H1 (cell line): ENCODE results near the gene STAT5A. TPM values are rescaled to one million over a fixed set of nuclear protein-coding genes. Genes with fewer than 3 reads are reported as not detected.

Experiments
- CTCF ChIA-PET: fragments of 300-600 bp; sonication (Branson Sonifier 250); formaldehyde crosslinking; loops from one replicate; lab custom pipeline; 2021; ENCODE audit not compliant: partially characterized antibody; lab: Charles Lee
- POLR2A ChIA-PET: fragments of 300-600 bp; sonication (Branson Sonifier 250); formaldehyde crosslinking; loops from one replicate; lab custom pipeline; 2021; ENCODE audit warnings: inconsistent platforms; ENCODE audit not compliant: partially characterized antibody; lab: Charles Lee
- DNase-seq, 2 experiments: peaks; one replicate each; pipeline versions ENCODE4 v3.0.0 to v3.0.0-alpha.2; 2010 to 2022; ENCODE audit warnings: low spot score in 2 of 2, low read depth in 1 of 2, mixed read lengths in 1 of 2
- FAIRE-seq: peaks from 2 replicates; lab custom pipeline; 2011; peaks lifted over from hg19 to GRCh38; lab: Jason Lieb, UNC
- H2AFZ ChIP-seq: 2 replicates; pipeline ENCODE4 v1.8.1; 2012; ENCODE audit warnings: low read length, inconsistent platforms
- H2AK5ac ChIP-seq: 2 replicates; pipeline ENCODE4 v1.6.1; 2013; ENCODE audit warnings: low read depth, low read length
- H2BK120ac ChIP-seq: replicated peaks from 2 replicates; pipeline ENCODE3; 2013; ENCODE audit warnings: low read depth, low read length, inconsistent platforms
- H2BK12ac ChIP-seq: 2 replicates; pipeline ENCODE4 v1.6.1; 2013; ENCODE audit warnings: low read depth, low read length
- H2BK15ac ChIP-seq: 2 replicates; pipeline ENCODE4 v1.6.1; 2013; ENCODE audit warnings: low read length
- H2BK20ac ChIP-seq: 2 replicates; pipeline ENCODE4 v1.6.1; 2013; ENCODE audit warnings: low read length
- H2BK5ac ChIP-seq: 2 replicates; pipeline ENCODE4 v1.6.1; 2013; ENCODE audit warnings: low read depth, low read length
- H3K14ac ChIP-seq: 2 replicates; pipeline ENCODE4 v1.6.1; 2013; ENCODE audit warnings: inconsistent platforms; ENCODE audit not compliant: insufficient read length
- H3K18ac ChIP-seq: 2 replicates; pipeline ENCODE4 v1.6.1; 2013; ENCODE audit warnings: low read length; ENCODE audit errors: extremely low read depth
- H3K23ac ChIP-seq: 2 replicates; pipeline ENCODE4 v1.6.1; 2013; ENCODE audit warnings: inconsistent platforms; ENCODE audit not compliant: insufficient read length
- H3K23me2 ChIP-seq: 2 replicates; pipeline ENCODE4 v1.6.1; 2013; ENCODE audit warnings: low read depth, low read length
- H3K27ac ChIP-seq: 2 replicates; pipeline ENCODE4 v1.6.1; 2011; ENCODE audit warnings: low read depth, low read length, inconsistent platforms
- H3K27me3 ChIP-seq, 4 experiments: replicated peaks in 1 of 4; 1 replicate in 1 of 4; 2 replicates in 3 of 4; pipeline versions ENCODE4 v1.6.1 to v1.8.1; 2011 to 2013; ENCODE audit warnings: low read length in 3 of 4, mild to moderate bottlenecking in 3 of 4, inconsistent platforms in 2 of 4, mixed read lengths in 2 of 4, moderate library complexity in 1 of 4; ENCODE audit not compliant: control insufficient read depth in 3 of 4, insufficient read depth in 3 of 4; ENCODE audit errors: extremely low read depth in 1 of 4
- H3K36me3 ChIP-seq, 4 experiments: 2 replicates each; pipeline versions ENCODE4 v1.6.1 to v1.8.1; 2011 to 2013; ENCODE audit warnings: mild to moderate bottlenecking in 4 of 4, low read length in 3 of 4, moderate library complexity in 2 of 4, control low read depth in 1 of 4, inconsistent platforms in 1 of 4; ENCODE audit not compliant: insufficient read depth in 4 of 4, control insufficient read depth in 2 of 4
- H3K4ac ChIP-seq: replicated peaks from 2 replicates; pipeline ENCODE3; 2013; ENCODE audit warnings: low read length, low read depth, mixed read lengths, inconsistent platforms; ENCODE audit not compliant: insufficient read length
- H3K4me1 ChIP-seq, 4 experiments: replicated peaks in 1 of 4; 1 replicate in 1 of 4; 2 replicates in 3 of 4; pipeline versions ENCODE4 v1.6.1 to v1.8.1; 2011 to 2013; ENCODE audit warnings: low read length in 3 of 4, inconsistent platforms in 2 of 4, mixed read lengths in 1 of 4; ENCODE audit not compliant: insufficient read depth in 4 of 4, control insufficient read depth in 3 of 4
- H3K4me2 ChIP-seq, 2 experiments: 2 replicates each; pipeline versions ENCODE4 v1.6.1 to v1.8.1; 2011 to 2013; ENCODE audit warnings: low read depth in 2 of 2, low read length in 2 of 2, control low read depth in 1 of 2, inconsistent platforms in 1 of 2, mild to moderate bottlenecking in 1 of 2; ENCODE audit not compliant: insufficient read depth in 1 of 2
- H3K4me3 ChIP-seq, 4 experiments: fragments of 200-600, 300-600 bp in 1 of 4; sonication (generic), shearing (Covaris generic), sonication (Bioruptor Twin) in 1 of 4; 2 replicates each; pipeline versions ENCODE4 v1.5.1 to v1.8.1; 2011 to 2016; ENCODE audit warnings: low read length in 4 of 4, low read depth in 3 of 4, control low read depth in 2 of 4, inconsistent platforms in 2 of 4, mild to moderate bottlenecking in 2 of 4, mixed read lengths in 1 of 4, moderate library complexity in 1 of 4; ENCODE audit not compliant: insufficient read depth in 2 of 4; ENCODE audit errors: extremely low read depth in 1 of 4
- H3K56ac ChIP-seq: replicated peaks from 2 replicates; pipeline ENCODE3; 2013; ENCODE audit warnings: low read depth, mild to moderate bottlenecking, mixed read lengths, low read length, inconsistent platforms; ENCODE audit not compliant: insufficient read length
- H3K79me1 ChIP-seq: 2 replicates; pipeline ENCODE4 v1.6.1; 2013; ENCODE audit warnings: low read depth, low read length, control low read depth
- H3K79me2 ChIP-seq, 2 experiments: 2 replicates each; pipeline versions ENCODE4 v1.6.1 to v1.8.1; 2012 to 2013; ENCODE audit warnings: low read length in 2 of 2, mild to moderate bottlenecking in 2 of 2, inconsistent platforms in 1 of 2; ENCODE audit not compliant: insufficient read depth in 2 of 2, control insufficient read depth in 1 of 2
- H3K9ac ChIP-seq, 4 experiments: replicated peaks in 1 of 4; 1 replicate in 1 of 4; 2 replicates in 3 of 4; pipeline versions ENCODE4 v1.6.1 to v1.8.1; 2011 to 2013; ENCODE audit warnings: low read depth in 3 of 4, low read length in 3 of 4, control low read depth in 2 of 4, mild to moderate bottlenecking in 2 of 4, moderate library complexity in 2 of 4, inconsistent platforms in 1 of 4; ENCODE audit errors: extremely low read depth in 1 of 4
- H3K9me3 ChIP-seq, 2 experiments: 2 replicates each; pipeline versions ENCODE4 v1.6.1 to v1.8.1; 2012 to 2013; ENCODE audit warnings: mild to moderate bottlenecking in 2 of 2, moderate library complexity in 2 of 2, control low read depth in 1 of 2, inconsistent platforms in 1 of 2, low read depth in 1 of 2, low read length in 1 of 2, mixed read lengths in 1 of 2; ENCODE audit not compliant: insufficient read depth in 2 of 2
- H4K20me1 ChIP-seq, 2 experiments: replicated peaks in 1 of 2; 2 replicates each; pipeline versions ENCODE3 to v1.8.1; 2011 to 2013; ENCODE audit warnings: inconsistent platforms in 2 of 2, low read length in 2 of 2, mild to moderate bottlenecking in 1 of 2; ENCODE audit not compliant: insufficient read depth in 2 of 2, control insufficient read depth in 1 of 2
- H4K5ac ChIP-seq: 2 replicates; pipeline ENCODE4 v1.6.1; 2013; ENCODE audit warnings: low read length, low read depth, mixed read lengths, inconsistent platforms; ENCODE audit not compliant: insufficient read length
- H4K8ac ChIP-seq: 2 replicates; pipeline ENCODE4 v1.8.0; 2013; ENCODE audit warnings: mild to moderate bottlenecking, moderate library complexity, low read length, inconsistent platforms; ENCODE audit not compliant: insufficient read depth; ENCODE audit errors: extremely low read depth
- H4K91ac ChIP-seq: replicated peaks from 2 replicates; pipeline ENCODE3; 2013; ENCODE audit warnings: low read length, mixed read lengths, inconsistent platforms; ENCODE audit not compliant: insufficient read length
- CHD1 ChIP-seq: IDR thresholded peaks from 2 replicates; pipeline ENCODE4 v1.6.1; 2012; ENCODE audit warnings: low read depth, low read length, improper control_type of control experiment
- CTBP2 ChIP-seq: IDR thresholded peaks from 2 replicates; pipeline ENCODE4 v1.7.0; 2011; ENCODE audit warnings: borderline replicate concordance, mild to moderate bottlenecking, moderate library complexity, mixed read lengths, low read length; ENCODE audit not compliant: insufficient read depth, insufficient read length
- JUN ChIP-seq: IDR thresholded peaks from 2 replicates; pipeline ENCODE4 v1.6.1; 2011; ENCODE audit warnings: low read depth, mild to moderate bottlenecking, improper control_type of control experiment, low read length
- JUND ChIP-seq: IDR thresholded peaks from 2 replicates; pipeline ENCODE4 v1.6.1; 2011; ENCODE audit warnings: mild to moderate bottlenecking, improper control_type of control experiment, low read length
- MAFK ChIP-seq: IDR thresholded peaks from 2 replicates; pipeline ENCODE4 v1.6.1; 2012; ENCODE audit warnings: low read depth, mild to moderate bottlenecking, improper control_type of control experiment, low read length
- NRF1 ChIP-seq: IDR thresholded peaks from 2 replicates; pipeline ENCODE4 v1.6.1; 2011; ENCODE audit warnings: mild to moderate bottlenecking, low read depth, low read length, improper control_type of control experiment
- SIN3A ChIP-seq, 2 experiments: IDR thresholded peaks in 1 of 2; conservative IDR thresholded peaks in 1 of 2; 2 replicates each; pipeline ENCODE4 v1.6.1; 2011 to 2012; ENCODE audit warnings: low read length in 2 of 2, improper control_type of control experiment in 1 of 2, low read depth in 1 of 2, mild to moderate bottlenecking in 1 of 2
- SP2 ChIP-seq: IDR thresholded peaks from 2 replicates; pipeline ENCODE4 v1.6.1; 2012; ENCODE audit warnings: mild to moderate bottlenecking, low read length, inconsistent platforms
- WGBS, 2 experiments: shearing (Covaris generic) in 1 of 2; methylation state at CpG; one replicate each; pipeline versions ENCODE4 v1.1.6 to v1.1.7; 2013 to 2015; ENCODE audit warnings: low lambda C conversion rate in 2 of 2, mixed read lengths in 2 of 2, inconsistent platforms in 1 of 2, low coverage in 1 of 2, missing lambda C conversion rate in 1 of 2; ENCODE audit not compliant: insufficient replicate concordance in 2 of 2, insufficient coverage in 1 of 2, insufficient read length in 1 of 2; ENCODE audit errors: extremely low coverage in 1 of 2, missing lambda C conversion rate in 1 of 2; 5-methylcytosine and 5-hydroxymethylcytosine counted together
- polyA plus RNA-seq, 7 experiments: library from polyadenylated mRNA; depleted of rRNA in 3 of 7; stranded (reverse) in 5 of 7; unstranded in 2 of 7; fragments of >200 nt in 5 of 7; fragments of 200-250 nt in 2 of 7; gene quantifications; 1 replicate in 5 of 7; 2 replicates in 1 of 7; 4 replicates in 1 of 7; pipeline versions ENCODE4 v1.2.1 to v1.2.3, GENCODE V29; 2011 to 2013; ENCODE audit warnings: missing spikeins in 2 of 7, mixed read lengths in 2 of 7
- total RNA-seq: library from RNA; stranded (reverse); fragmentation: NEBNext Ultra II Directional; extraction: Animal tissue kit (Norgen Biotek cat#: 25700); gene quantifications from 2 replicates; pipeline ENCODE4 v1.2.1, GENCODE V29; 2021
- TF ChIP-seq, protein P1 (sequence below): IDR thresholded peaks from 2 replicates; pipeline ENCODE4 v1.6.1; 2011; ENCODE audit warnings: low read length, improper control_type of control experiment
- TF ChIP-seq, protein P2 (sequence below): IDR thresholded peaks from 2 replicates; pipeline ENCODE4 v1.6.1; 2012; ENCODE audit warnings: inconsistent platforms

STAT5A gene
- total and polyA plus RNA-seq, 2 of the 8 experiments (the other 6 are each of a cell fraction or from before 2014, with no cell fraction given): 4.2 to 5.4 TPM

DNA sequence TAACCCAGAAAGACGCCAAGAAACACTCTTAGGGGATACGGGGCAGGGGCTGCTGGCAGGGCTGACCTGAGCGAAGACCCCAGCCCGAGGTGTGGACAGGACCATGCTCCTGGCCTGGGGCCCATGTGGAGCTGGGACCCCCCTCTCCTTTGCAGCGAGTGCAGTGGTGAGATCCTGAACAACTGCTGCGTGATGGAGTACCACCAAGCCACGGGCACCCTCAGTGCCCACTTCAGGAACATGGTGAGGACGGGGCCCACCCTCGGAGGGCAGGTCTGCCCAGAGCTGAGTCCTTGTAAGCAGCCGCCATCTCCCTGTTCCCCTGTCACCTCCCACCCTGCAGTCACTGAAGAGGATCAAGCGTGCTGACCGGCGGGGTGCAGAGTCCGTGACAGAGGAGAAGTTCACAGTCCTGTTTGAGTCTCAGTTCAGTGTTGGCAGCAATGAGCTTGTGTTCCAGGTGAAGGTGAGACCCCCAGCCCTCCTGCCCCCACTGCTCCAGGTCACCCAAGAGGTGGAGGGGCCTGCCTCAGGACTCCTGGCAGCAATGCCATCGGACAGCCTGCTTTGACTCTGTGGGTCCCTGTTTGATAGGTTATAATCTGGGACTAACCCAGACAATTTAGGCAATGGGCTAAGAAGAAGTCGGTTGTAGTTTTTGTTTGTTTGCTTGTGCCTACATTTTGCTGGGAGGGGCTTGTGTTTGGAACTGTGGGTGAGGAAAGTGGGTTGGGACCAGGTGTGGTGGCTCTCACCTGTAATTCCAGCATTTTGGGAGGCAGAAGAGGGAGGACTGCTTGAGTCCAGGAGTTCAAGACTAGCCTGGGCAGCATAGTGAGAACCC, 16.1 kb downstream of the STAT5A start:
- no peaks in the 10 kb centered on the region for H3K9me3 ChIP-seq
- H3K27ac ChIP-seq: no peak overlapping the region
- H2BK20ac ChIP-seq: no peak overlapping the region
- peaks cover 0 to 3% of the 10 kb centered on the region in 2 experiments for H4K20me1 ChIP-seq
- POLR2A ChIA-PET: interaction anchor here (1.5 kb wide), 1 partner anchor 15 kb away, joined by 3 read pairs; no protein-coding TSS in a partner anchor
- no peak overlapping the region for H4K8ac ChIP-seq
- WGBS, 2 experiments: 89% methylated on average over 16 of the region's 16 CpGs; no CpG with 5 or more reads in 1 of the 2 experiments
- H3K56ac ChIP-seq: no peak overlapping the region
- H3K4me3 ChIP-seq: no peak overlapping the region
- H3K23me2 ChIP-seq: no peaks in the 10 kb centered on the region
- H2BK5ac ChIP-seq: no peak overlapping the region
- no peak overlapping the region for H2BK12ac ChIP-seq
- H4K5ac ChIP-seq: no peak overlapping the region
- DNase-seq: no peak
- no peaks in the 10 kb centered on the region for H3K27me3 ChIP-seq
- no peaks in the 10 kb centered on the region for H3K36me3 ChIP-seq
- H3K4me1 ChIP-seq: no peaks in the 10 kb centered on the region; a peak in 1 of 7 replicates
- H3K4me2 ChIP-seq: no peak overlapping the region
- H3K18ac ChIP-seq: no peak overlapping the region
- no peak overlapping the region for H3K4ac ChIP-seq
- CTCF ChIA-PET: interaction anchor here (0.7 to 4.8 kb wide), 7 partner anchors 7 to 223 kb away, joined by 3 to 43 read pairs (median 4); no protein-coding TSS in a partner anchor
- H3K14ac ChIP-seq: no peak overlapping the region
- H3K79me2 ChIP-seq: no peaks in the 10 kb centered on the region
- no peak overlapping the region for H2BK15ac ChIP-seq
- no peaks in the 10 kb centered on the region for H3K79me1 ChIP-seq
- no peak for FAIRE-seq
- no peak overlapping the region for H3K23ac ChIP-seq
- no peak overlapping the region for H4K91ac ChIP-seq
- no peak overlapping the region for H3K9ac ChIP-seq
- H2AFZ ChIP-seq: no peak overlapping the region
- no peak overlapping the region for H2AK5ac ChIP-seq
- H2BK120ac ChIP-seq: no peak overlapping the region
- TF ChIP-seq CHD1 (no peak), MAFK (no peak), JUND (no peak), NRF1 (no peak), CTBP2 (no peak), SIN3A (conservative IDR thresholded peaks at IDR 0.05 in 1 of 2, IDR thresholded peaks at IDR 0.05 in 1 of 2; ENCODE audit: low read depth in 1 of 2, low read length in 2 of 2) (no peak), JUN (no peak), SP2 (no peak)
- TF ChIP-seq, protein P1, sequence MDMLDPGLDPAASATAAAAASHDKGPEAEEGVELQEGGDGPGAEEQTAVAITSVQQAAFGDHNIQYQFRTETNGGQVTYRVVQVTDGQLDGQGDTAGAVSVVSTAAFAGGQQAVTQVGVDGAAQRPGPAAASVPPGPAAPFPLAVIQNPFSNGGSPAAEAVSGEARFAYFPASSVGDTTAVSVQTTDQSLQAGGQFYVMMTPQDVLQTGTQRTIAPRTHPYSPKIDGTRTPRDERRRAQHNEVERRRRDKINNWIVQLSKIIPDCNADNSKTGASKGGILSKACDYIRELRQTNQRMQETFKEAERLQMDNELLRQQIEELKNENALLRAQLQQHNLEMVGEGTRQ: no peak
- TF ChIP-seq, protein P2, sequence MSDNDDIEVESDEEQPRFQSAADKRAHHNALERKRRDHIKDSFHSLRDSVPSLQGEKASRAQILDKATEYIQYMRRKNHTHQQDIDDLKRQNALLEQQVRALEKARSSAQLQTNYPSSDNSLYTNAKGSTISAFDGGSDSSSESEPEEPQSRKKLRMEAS: no peak
